Measurements from ENCODE around the gene LPIN1.

DNA sequence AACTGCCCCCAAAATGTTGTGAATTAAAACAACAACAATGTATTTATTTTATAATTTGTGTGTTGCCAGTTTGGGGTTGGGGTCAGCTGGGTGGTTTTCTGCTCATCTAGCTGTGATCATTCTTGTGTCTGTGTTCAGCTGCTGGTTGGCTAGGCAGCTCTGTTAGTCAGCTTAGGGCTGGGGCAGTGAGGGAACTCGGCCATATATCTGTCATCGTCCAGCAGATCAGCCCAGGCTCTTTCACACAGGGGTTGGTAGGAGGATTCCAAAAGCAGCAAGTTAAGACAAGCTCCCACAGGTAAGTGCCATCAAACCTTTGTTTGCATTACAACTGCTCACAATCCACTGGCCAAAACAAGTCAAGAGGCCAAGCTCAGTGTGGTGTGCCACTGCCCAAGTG, 121.5 kb downstream of the LPIN1 start:
- TF ChIP-seq, protein P1, sequence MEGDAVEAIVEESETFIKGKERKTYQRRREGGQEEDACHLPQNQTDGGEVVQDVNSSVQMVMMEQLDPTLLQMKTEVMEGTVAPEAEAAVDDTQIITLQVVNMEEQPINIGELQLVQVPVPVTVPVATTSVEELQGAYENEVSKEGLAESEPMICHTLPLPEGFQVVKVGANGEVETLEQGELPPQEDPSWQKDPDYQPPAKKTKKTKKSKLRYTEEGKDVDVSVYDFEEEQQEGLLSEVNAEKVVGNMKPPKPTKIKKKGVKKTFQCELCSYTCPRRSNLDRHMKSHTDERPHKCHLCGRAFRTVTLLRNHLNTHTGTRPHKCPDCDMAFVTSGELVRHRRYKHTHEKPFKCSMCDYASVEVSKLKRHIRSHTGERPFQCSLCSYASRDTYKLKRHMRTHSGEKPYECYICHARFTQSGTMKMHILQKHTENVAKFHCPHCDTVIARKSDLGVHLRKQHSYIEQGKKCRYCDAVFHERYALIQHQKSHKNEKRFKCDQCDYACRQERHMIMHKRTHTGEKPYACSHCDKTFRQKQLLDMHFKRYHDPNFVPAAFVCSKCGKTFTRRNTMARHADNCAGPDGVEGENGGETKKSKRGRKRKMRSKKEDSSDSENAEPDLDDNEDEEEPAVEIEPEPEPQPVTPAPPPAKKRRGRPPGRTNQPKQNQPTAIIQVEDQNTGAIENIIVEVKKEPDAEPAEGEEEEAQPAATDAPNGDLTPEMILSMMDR (conservative IDR thresholded peaks at IDR 0.05 in 1 of 2, IDR thresholded peaks at IDR 0.05 in 1 of 2; ENCODE audit: extremely low read depth in 1 of 2, insufficient read depth in 1 of 2, low read depth in 1 of 2, low read length in 2 of 2), result no peak
- no peak for TF ChIP-seq EZH2 (IDR thresholded peaks at IDR 0.05; ENCODE audit: borderline replicate concordance, low read length)

Measured in mammary epithelial cell (primary cell).